Colonic mucosa (tissue), 4 donors: ENCODE data around the gene STYXL1. TPM values are rescaled to one million over a fixed set of nuclear protein-coding genes. Genes with fewer than 3 reads are reported as not detected.
"Not testable (repeated sequence)": the region's sequence is repeated elsewhere in the genome, so short reads cannot be mapped to it uniquely, and the experiment has no call there.

Experiments used
- DNase-seq: peaks from one replicate; pipeline ENCODE4 v3.0.0-alpha.2; 2020
- H3K27ac ChIP-seq: fragments of 200-600 bp; one replicate; pipeline ENCODE4 v1.8.0; 2021
- H3K27me3 ChIP-seq: fragments of 200-600 bp; one replicate; pipeline ENCODE4 v1.8.0; 2021
- H3K36me3 ChIP-seq: fragments of 200-600 bp; one replicate; pipeline ENCODE4 v1.8.0; 2021
- H3K4me1 ChIP-seq: fragments of 200-600 bp; one replicate; pipeline ENCODE4 v1.8.0; 2021; ENCODE audit warnings: mild to moderate bottlenecking
- H3K4me3 ChIP-seq: fragments of 200-600 bp; one replicate; pipeline ENCODE4 v1.8.0; 2021
- H3K9ac ChIP-seq, 2 donors: one replicate each; pipeline ENCODE4 v1.7.0; 2013; ENCODE audit warnings: control low read depth in 2 of 2, low read depth in 2 of 2, low read length in 2 of 2
- H3K9me3 ChIP-seq: fragments of 200-600 bp; one replicate; pipeline ENCODE4 v1.8.0; 2021
- intact Hi-C: fragments of 100-400 bp; cut with DNase I; formaldehyde crosslinking; loops from one replicate; pipeline ENCODE4 v1.14.1; 2022
- total RNA-seq, 2 donors: library from RNA; stranded (reverse); fragmentation: NEBNext Ultra II Directional in 1 of 2; extraction: Animal tissue kit (Norgen Biotek cat#: 25700) in 1 of 2; gene quantifications; one replicate each; pipeline ENCODE4 v1.2.1, GENCODE V29; 2021
- TF ChIP-seq, protein P1 (sequence below): fragments of 200-600 bp; IDR thresholded peaks from one replicate; pipeline ENCODE4 v1.8.0; 2022; ENCODE audit warnings: antibody characterized with exemption, mild to moderate bottlenecking
- donor health status: healthy.
- donor health status: DM: no; HTN: no; CAD: no.
- donor health status: DM: no; HTN: no; CAD: no.

The STYXL1 gene
- total RNA-seq, 2 donors from 2014 or later, result 32.4 to 36.7 TPM

GRCh38 chr7:76037310-76037709, 10.5 kb downstream of the STYXL1 start:
- Histone ChIP-seq H3K4me3 (no peak overlapping the region), H3K27ac (no peak overlapping the region), H3K9ac (no peak overlapping the region), H3K9me3 (no peaks in the 10 kb centered on the region), H3K36me3 (no peaks in the 10 kb centered on the region), H3K4me1 (no peaks in the 10 kb centered on the region), H3K27me3 (no peaks in the 10 kb centered on the region)
- peak; percentile 26 for DNase-seq
- intact Hi-C loops, result no loop called here
- TF ChIP-seq, protein P1, sequence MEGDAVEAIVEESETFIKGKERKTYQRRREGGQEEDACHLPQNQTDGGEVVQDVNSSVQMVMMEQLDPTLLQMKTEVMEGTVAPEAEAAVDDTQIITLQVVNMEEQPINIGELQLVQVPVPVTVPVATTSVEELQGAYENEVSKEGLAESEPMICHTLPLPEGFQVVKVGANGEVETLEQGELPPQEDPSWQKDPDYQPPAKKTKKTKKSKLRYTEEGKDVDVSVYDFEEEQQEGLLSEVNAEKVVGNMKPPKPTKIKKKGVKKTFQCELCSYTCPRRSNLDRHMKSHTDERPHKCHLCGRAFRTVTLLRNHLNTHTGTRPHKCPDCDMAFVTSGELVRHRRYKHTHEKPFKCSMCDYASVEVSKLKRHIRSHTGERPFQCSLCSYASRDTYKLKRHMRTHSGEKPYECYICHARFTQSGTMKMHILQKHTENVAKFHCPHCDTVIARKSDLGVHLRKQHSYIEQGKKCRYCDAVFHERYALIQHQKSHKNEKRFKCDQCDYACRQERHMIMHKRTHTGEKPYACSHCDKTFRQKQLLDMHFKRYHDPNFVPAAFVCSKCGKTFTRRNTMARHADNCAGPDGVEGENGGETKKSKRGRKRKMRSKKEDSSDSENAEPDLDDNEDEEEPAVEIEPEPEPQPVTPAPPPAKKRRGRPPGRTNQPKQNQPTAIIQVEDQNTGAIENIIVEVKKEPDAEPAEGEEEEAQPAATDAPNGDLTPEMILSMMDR, result no peak

DNA sequence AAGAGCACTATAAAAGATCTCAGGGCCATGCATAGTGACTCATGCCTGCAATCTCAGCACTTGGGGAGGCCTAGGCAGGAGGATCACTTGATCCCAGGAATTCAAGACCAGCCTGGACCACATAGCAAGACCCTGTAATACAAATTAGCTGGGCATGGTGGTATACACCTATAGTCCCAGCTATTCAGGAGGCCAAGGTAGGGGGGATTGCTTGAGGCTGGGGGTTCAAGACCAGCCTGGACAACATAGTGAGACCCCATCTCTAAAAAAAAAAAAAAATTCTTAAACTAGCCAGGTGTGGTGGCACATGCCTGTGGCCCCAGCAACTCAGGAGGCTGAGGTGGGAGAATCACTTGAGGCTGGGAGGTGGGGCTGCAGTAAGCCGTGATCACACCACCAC, 15.8 kb downstream of the STYXL1 start:
- H3K4me1 ChIP-seq, result no peaks in the 10 kb centered on the region
- TF ChIP-seq, protein P1, result no peak
- intact Hi-C loops, result no loop called here
- no peak overlapping the region for H3K4me3 ChIP-seq
- H3K27me3 ChIP-seq, result no peaks in the 10 kb centered on the region
- no peak overlapping the region for H3K9ac ChIP-seq
- H3K36me3 ChIP-seq, result no peaks in the 10 kb centered on the region
- DNase-seq, result no peak
- H3K9me3 ChIP-seq, result no peaks in the 10 kb centered on the region
- H3K27ac ChIP-seq, result no peak overlapping the region

- H3K9ac ChIP-seq, H3K4me3 ChIP-seq, DNase-seq, H3K36me3 ChIP-seq, H3K27ac ChIP-seq, H3K4me1 ChIP-seq, H3K27me3 ChIP-seq, intact Hi-C loops, H3K9me3 ChIP-seq: not testable (repeated sequence)
These were observed 18.1 kb downstream of the STYXL1 start for GRCh38 chr7:76029682-76030081.

DNA sequence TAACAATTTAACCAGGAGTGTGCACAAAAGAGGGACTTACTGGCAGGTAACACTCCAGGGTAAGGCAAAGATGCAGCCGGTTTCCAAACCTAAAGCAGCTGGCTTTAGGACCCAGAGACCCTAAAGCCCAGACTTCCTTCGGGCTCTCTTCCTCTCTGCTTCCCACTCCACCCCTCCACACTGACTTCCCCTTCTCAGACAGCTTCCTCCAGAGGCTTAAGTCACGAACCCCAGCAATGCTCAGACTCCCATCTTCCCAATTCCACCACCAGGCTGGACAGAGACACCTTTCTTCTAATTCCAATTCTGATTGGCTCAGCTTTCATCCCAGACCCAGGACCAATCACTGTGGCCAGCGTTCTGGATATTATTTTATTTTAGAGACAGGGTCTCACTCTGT, 24.8 kb downstream of the STYXL1 start:
- no peak for DNase-seq
- TF ChIP-seq, protein P1, result no peak
- Histone ChIP-seq H3K27ac (no peak overlapping the region), H3K9me3 (no peaks in the 10 kb centered on the region), H3K4me1 (no peaks in the 10 kb centered on the region), H3K36me3 (no peaks in the 10 kb centered on the region), H3K27me3 (no peaks in the 10 kb centered on the region), H3K4me3 (no peak overlapping the region), H3K9ac (no peak overlapping the region)
- intact Hi-C loops, result no loop called here

DNA sequence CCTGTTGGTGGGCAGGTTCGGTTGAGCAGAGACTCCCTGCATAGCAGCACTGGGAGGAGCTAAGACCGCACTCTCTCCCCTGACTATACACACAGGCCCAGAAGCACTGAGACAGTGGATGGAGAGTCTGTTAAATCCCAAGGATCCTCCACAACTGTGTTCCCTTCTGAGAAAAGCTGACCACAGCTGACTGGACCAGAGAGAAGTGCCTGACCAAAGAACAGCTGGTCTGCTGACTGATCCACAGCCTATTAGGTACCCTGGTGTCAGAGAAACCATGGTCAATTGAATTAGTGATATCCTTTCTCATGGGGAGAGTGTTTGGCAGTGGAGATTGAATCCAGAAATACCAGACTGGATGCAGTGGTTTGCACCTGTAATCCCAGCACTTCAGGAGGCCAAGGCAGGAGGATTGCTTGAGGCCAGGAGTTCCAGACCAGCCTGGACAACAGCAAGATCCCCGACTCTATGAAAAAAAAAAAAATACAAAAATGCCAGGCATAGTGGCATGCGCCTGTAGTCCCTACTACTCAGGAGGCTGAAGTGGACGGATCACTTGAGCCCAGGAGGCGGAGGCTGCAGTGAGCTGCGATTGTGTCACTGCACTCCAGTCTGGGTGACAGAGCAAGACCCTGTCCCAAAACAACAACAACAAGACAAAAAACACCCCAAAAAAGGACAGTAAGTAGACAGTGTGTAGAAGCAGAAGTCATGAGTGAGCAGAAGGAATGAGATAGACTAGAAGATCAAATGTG, 25.6 kb downstream of the STYXL1 start:
- Histone ChIP-seq H3K9ac (no peak overlapping the region), H3K4me3 (no peak overlapping the region), H3K36me3 (no peaks in the 10 kb centered on the region), H3K27me3 (no peaks in the 10 kb centered on the region), H3K4me1 (no peaks in the 10 kb centered on the region), H3K9me3 (no peaks in the 10 kb centered on the region), H3K27ac (no peak overlapping the region)
- DNase-seq, result no peak
- TF ChIP-seq, protein P1, result no peak
- intact Hi-C loops, result no loop called here

DNA sequence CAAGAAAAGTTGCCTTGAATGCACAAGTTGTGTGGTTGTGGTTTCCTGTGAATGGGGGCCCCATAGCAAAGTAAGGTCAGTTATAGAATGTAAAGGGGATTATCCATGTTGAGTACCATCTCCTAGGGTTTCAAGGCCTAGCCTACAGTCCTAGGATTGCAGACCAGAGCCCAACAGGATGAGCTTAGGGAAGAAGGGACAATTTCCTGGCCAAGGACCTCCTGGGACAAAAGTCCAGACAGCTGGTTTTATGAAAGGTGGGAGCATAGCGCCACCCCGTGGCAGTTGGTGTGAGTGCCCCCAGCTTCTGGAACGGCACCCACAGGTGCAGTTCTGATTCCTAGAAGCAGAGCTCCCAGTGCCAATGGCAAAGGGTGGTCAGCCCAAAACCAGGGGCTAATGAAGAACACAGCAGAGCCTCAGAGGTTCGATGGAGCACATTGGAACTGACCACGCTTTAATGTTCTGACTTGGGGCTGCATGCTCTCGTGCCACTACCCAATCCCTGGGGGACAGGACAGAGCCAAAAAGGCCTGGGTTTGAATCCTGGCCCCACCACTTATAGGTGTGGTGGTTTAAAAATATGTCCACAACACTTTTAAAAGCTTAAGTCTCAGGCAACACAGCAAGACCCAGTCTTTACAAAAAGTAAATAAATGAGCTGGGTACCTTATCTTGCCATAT, 27.6 kb downstream of the STYXL1 start:
- TF ChIP-seq, protein P1, result peak; percentile 92

DNA sequence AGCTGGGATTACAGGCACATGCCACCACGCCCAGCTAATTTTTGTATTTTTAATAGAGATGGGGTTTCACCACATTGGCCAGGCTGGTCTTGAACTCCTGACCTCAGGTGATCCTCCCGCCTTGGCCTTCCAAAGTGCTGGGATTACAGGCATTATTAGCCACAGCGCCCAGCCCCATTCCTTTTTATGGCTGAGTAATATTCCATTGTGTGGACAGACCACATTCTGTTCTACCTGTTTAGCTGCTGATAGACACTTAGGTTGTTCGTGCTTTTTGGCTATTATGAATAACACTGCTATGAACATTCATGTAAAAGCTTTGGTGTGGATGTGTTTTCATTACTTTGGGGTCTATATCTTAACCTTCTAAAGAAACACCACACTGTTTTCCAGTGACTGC, 29.3 kb downstream of the STYXL1 start:
- H3K9me3 ChIP-seq, intact Hi-C loops, H3K27me3 ChIP-seq, DNase-seq, H3K4me3 ChIP-seq, H3K27ac ChIP-seq, H3K9ac ChIP-seq, H3K4me1 ChIP-seq, H3K36me3 ChIP-seq: not testable (repeated sequence)

More for the DNA sequence above, 27.6 kb downstream of the STYXL1 start:
- Histone ChIP-seq H3K9ac (no peak overlapping the region), H3K36me3 (no peaks in the 10 kb centered on the region), H3K4me1 (no peaks in the 10 kb centered on the region), H3K27ac (no peak overlapping the region), H3K27me3 (no peaks in the 10 kb centered on the region), H3K9me3 (no peaks in the 10 kb centered on the region), H3K4me3 (no peak overlapping the region)
- intact Hi-C loops, result loop anchor here (1.0 kb wide), 1 partner anchor 154 kb away; no protein-coding TSS in a partner anchor
- peak; percentile 79 for DNase-seq
